Ishikawa (cell line): Measurements from ENCODE around the gene SLC46A1.
A peak's percentile ranks its signal among the peaks of the same experiment; 100 is the strongest.

Experiments
- CEBPB ChIP-seq: IDR thresholded peaks from 2 replicates; pipeline ENCODE4 v1.6.1; 2012
- CREB1 ChIP-seq: IDR thresholded peaks from 2 replicates; pipeline ENCODE4 v1.6.1; 2012; ENCODE audit warnings: low read depth
- EGR1 ChIP-seq: IDR thresholded peaks from 2 replicates; pipeline ENCODE4 v1.6.1; 2012
- FOXM1 ChIP-seq: IDR thresholded peaks from 2 replicates; pipeline ENCODE4 v1.6.1; 2012; ENCODE audit warnings: low read depth, borderline replicate concordance
- MAX ChIP-seq: IDR thresholded peaks from 2 replicates; pipeline ENCODE4 v1.6.1; 2012
- NFIC ChIP-seq: IDR thresholded peaks from 2 replicates; pipeline ENCODE4 v1.6.1; 2012
- RAD21 ChIP-seq: IDR thresholded peaks from 2 replicates; pipeline ENCODE4 v1.6.1; 2012; ENCODE audit warnings: low read depth
- REST ChIP-seq: IDR thresholded peaks from 2 replicates; pipeline ENCODE4 v1.6.1; 2012; ENCODE audit warnings: low read depth, mild to moderate bottlenecking
- TAF1 ChIP-seq: IDR thresholded peaks from 2 replicates; pipeline ENCODE4 v1.6.1; 2012; ENCODE audit warnings: low read depth, mild to moderate bottlenecking
- TCF12 ChIP-seq: IDR thresholded peaks from 2 replicates; pipeline ENCODE4 v1.6.1; 2012; ENCODE audit warnings: low read depth
- TEAD4 ChIP-seq: IDR thresholded peaks from 2 replicates; pipeline ENCODE4 v1.6.1; 2012
- USF1 ChIP-seq: IDR thresholded peaks from 2 replicates; pipeline ENCODE4 v1.6.1; 2012
- YY1 ChIP-seq: IDR thresholded peaks from 2 replicates; pipeline ENCODE4 v1.6.1; 2012; ENCODE audit warnings: low read depth
- ZBTB7A ChIP-seq: IDR thresholded peaks from 2 replicates; pipeline ENCODE4 v1.6.1; 2012; ENCODE audit warnings: low read depth

Gene SLC46A1

GRCh38 chr17:28372203-28372944 is 33.6 kb downstream of the SLC46A1 start:
- no peak for TF ChIP-seq TAF1
- TF ChIP-seq MAX, result peak; percentile 39; the same call in 1 of the 2 replicates
- peak; percentile 21; the same call in 1 of the 2 replicates for TF ChIP-seq REST

- no peak for TF ChIP-seq CEBPB
- TF ChIP-seq REST, result no peak
- 0 out of 2 replicates have a peak, but pooled peaks have one; percentile 45 for TF ChIP-seq ZBTB7A
- TF ChIP-seq MAX, result 0 out of 2 replicates have a peak, but pooled peaks have one; percentile 27
- TF ChIP-seq USF1, result peak; percentile 96
Measured at GRCh38 chr17:28371245-28372202, 34.5 kb downstream of the SLC46A1 start, which contains the start of gene SARM1. TSS of gene SARM1 (plus strand) at chr17:28371694. CDS start at chr17:28372033, 339 bp downstream.

GRCh38 chr17:28370744-28371103 is 35.3 kb downstream of the SLC46A1 start:
- TF ChIP-seq EGR1 (no peak), TCF12 (no peak), USF1 (no peak), RAD21 (no peak), FOXM1 (no peak), TEAD4 (no peak), REST (no peak), TAF1 (no peak), NFIC (no peak), ZBTB7A (no peak), CEBPB (no peak), YY1 (no peak)

- TF ChIP-seq YY1 (no peak), TAF1 (no peak), CREB1 (no peak), FOXM1 (no peak), ZBTB7A (no peak)
Measured at GRCh38 chr17:28370035-28370743, 35.8 kb downstream of the SLC46A1 start, which contains the start of gene VTN. TSS of gene VTN (minus strand) at chr17:28370307. CDS start at chr17:28370203, 104 bp downstream.
